OCI-LY7 (cell line): ENCODE results near the gene OTUB1. TPM values are rescaled to one million over a fixed set of nuclear protein-coding genes. Genes with fewer than 3 reads are reported as not detected.

Experiments
- BruUV-seq: library from RNA; stranded (reverse); fragments of 400-500 nt; replicated peaks from 2 replicates; lab custom pipeline; 2021; lab: Mats Ljungman, UMichigan
- CTCF ChIA-PET: fragments of 300-600 bp; sonication (Branson Sonifier 250); formaldehyde crosslinking; loops from one replicate; lab custom pipeline; 2022; ENCODE audit warnings: antibody characterized with exemption; ENCODE audit not compliant: unreplicated experiment; lab: Charles Lee
- POLR2A ChIA-PET: fragments of 300-600 bp; sonication (Branson Sonifier 250); formaldehyde crosslinking; loops from one replicate; lab custom pipeline; 2022; ENCODE audit warnings: antibody characterized with exemption; lab: Charles Lee
- DNase-seq: peaks from one replicate; pipeline ENCODE4 v3.0.0-alpha.2; 2015; ENCODE audit warnings: low spot score
- H2AFZ ChIP-seq: fragments of 200-600 bp; sonication (generic), shearing (Covaris generic); 2 replicates; pipeline ENCODE4 v1.6.1; 2014; ENCODE audit warnings: mild to moderate bottlenecking, antibody characterized with exemption, low read length, moderate library complexity
- H3K27ac ChIP-seq: fragments of 200-600 bp; sonication (generic); 2 replicates; pipeline ENCODE4 v1.5.1; 2014; ENCODE audit warnings: mixed run types, low read depth, mild to moderate bottlenecking, moderate library complexity, low read length, inconsistent platforms; ENCODE audit not compliant: poor library complexity, severe bottlenecking
- H3K36me3 ChIP-seq: fragments of 200-600 bp; sonication (generic); 2 replicates; pipeline ENCODE4 v1.6.1; 2014; ENCODE audit warnings: mild to moderate bottlenecking, antibody characterized with exemption, low read length, moderate library complexity, mixed read lengths; ENCODE audit not compliant: insufficient read depth
- H3K4me1 ChIP-seq: fragments of 200-600 bp; sonication (generic); 2 replicates; pipeline ENCODE4 v1.5.1; 2014; ENCODE audit warnings: mild to moderate bottlenecking, low read length; ENCODE audit not compliant: insufficient read depth, poor library complexity, severe bottlenecking
- H3K4me2 ChIP-seq: fragments of 200-600 bp; sonication (generic); 2 replicates; pipeline ENCODE4 v1.6.1; 2014; ENCODE audit warnings: mild to moderate bottlenecking, low read length
- H3K4me3 ChIP-seq: fragments of 200-600 bp; sonication (generic); 2 replicates; pipeline ENCODE4 v1.5.1; 2014; ENCODE audit warnings: mild to moderate bottlenecking, low read depth, low read length; ENCODE audit not compliant: poor library complexity, severe bottlenecking
- H3K79me2 ChIP-seq: fragments of 200-600 bp; sonication (generic); 2 replicates; pipeline ENCODE4 v1.6.1; 2016; ENCODE audit warnings: low read depth, mild to moderate bottlenecking, low read length, moderate library complexity, mixed read lengths; ENCODE audit not compliant: insufficient read depth
- H3K9me2 ChIP-seq: fragments of 200-600 bp; sonication (generic); 2 replicates; pipeline ENCODE4 v1.6.1; 2016; ENCODE audit warnings: mild to moderate bottlenecking, low read length, mixed read lengths; ENCODE audit not compliant: insufficient read depth
- H3K9me3 ChIP-seq: fragments of 200-600 bp; sonication (generic); 2 replicates; pipeline ENCODE4 v1.6.1; 2014; ENCODE audit warnings: mild to moderate bottlenecking, mixed run types, low read length, mixed read lengths
- H4K20me1 ChIP-seq: fragments of 200-600 bp; sonication (generic); 2 replicates; pipeline ENCODE4 v1.6.1; 2014; ENCODE audit warnings: mild to moderate bottlenecking, antibody characterized with exemption, low read length, moderate library complexity, mixed read lengths; ENCODE audit not compliant: insufficient read depth
- EZH2phosphoT487 ChIP-seq: fragments of 200-600 bp; sonication (generic); IDR thresholded peaks from 2 replicates; pipeline ENCODE4 v1.6.1; 2018; ENCODE audit warnings: low read depth, borderline replicate concordance, mild to moderate bottlenecking, mixed run types, antibody characterized with exemption, low read length, moderate library complexity, mixed read lengths
- intact Hi-C: fragments of 100-400 bp; cut with micrococcal nuclease; formaldehyde crosslinking; loops from one replicate; pipeline ENCODE4 v1.10.0; 2022; ENCODE audit not compliant: unreplicated experiment
- total RNA-seq, 2 experiments: library from RNA; depleted of rRNA in 1 of 2; stranded (reverse); fragments of >200 nt in 1 of 2; shearing (Covaris generic) in 1 of 2; gene quantifications; 2 replicates each; pipeline ENCODE4 v1.2.3, GENCODE V29; 2014 to 2022
- TF ChIP-seq, protein P1 (sequence below): fragments of 200-600 bp; sonication (generic); conservative IDR thresholded peaks from 2 replicates; pipeline ENCODE4 v1.5.1; 2014; ENCODE audit warnings: mild to moderate bottlenecking, antibody characterized with exemption, low read length, moderate library complexity, mixed read lengths

OTUB1 gene
- total RNA-seq, 2 experiments from 2014 or later = 72.4 to 88.1 TPM

DNA sequence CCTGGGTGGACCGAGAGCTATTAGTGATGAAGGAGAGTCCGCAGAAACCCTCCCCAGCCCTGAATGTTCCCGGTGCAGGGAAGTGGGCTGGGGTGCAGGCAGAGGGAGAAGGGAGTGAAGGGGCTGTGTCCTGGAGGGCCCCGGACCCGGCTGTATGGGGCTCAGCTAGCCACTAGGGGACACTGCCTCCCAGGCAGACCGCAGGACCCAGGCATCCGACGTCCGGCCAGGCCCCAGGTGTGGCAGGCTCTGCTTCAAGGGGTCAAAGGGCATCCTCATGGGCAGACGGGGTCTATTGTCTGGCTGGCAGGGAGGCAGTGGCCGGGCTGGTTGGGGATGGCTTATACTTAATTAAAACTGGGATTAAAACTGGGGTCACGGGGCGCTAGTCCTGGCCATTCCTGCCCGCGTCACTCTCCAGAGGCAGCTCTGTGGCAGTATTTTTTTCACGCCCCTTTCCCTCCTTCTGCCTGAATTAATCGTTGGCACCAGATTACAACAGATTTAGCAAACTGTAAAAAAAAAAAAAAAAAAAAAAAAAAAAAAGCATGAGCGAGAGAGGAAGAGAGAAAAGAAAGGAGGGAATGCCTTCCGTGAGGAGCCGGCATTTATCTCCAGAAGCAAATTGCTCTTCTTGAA lies 54.6 kb downstream of the OTUB1 start:
- H3K9me2 ChIP-seq = no peaks in the 10 kb centered on the region
- no peaks in the 10 kb centered on the region for H3K9me3 ChIP-seq
- POLR2A ChIA-PET = no interaction called here
- TF ChIP-seq, protein P1, sequence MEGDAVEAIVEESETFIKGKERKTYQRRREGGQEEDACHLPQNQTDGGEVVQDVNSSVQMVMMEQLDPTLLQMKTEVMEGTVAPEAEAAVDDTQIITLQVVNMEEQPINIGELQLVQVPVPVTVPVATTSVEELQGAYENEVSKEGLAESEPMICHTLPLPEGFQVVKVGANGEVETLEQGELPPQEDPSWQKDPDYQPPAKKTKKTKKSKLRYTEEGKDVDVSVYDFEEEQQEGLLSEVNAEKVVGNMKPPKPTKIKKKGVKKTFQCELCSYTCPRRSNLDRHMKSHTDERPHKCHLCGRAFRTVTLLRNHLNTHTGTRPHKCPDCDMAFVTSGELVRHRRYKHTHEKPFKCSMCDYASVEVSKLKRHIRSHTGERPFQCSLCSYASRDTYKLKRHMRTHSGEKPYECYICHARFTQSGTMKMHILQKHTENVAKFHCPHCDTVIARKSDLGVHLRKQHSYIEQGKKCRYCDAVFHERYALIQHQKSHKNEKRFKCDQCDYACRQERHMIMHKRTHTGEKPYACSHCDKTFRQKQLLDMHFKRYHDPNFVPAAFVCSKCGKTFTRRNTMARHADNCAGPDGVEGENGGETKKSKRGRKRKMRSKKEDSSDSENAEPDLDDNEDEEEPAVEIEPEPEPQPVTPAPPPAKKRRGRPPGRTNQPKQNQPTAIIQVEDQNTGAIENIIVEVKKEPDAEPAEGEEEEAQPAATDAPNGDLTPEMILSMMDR = peak; percentile 54
- TF ChIP-seq EZH2phosphoT487 = no peak
- intact Hi-C loops = no loop called here
- H3K79me2 ChIP-seq = no peaks in the 10 kb centered on the region
- H3K4me3 ChIP-seq = no peak overlapping the region
- H3K4me2 ChIP-seq = no peak overlapping the region
- H3K36me3 ChIP-seq = no peaks in the 10 kb centered on the region
- H4K20me1 ChIP-seq = no peaks in the 10 kb centered on the region
- DNase-seq = peak; percentile 12
- no peak overlapping the region for H2AFZ ChIP-seq
- no peak overlapping the region for H3K27ac ChIP-seq
- no TSS peak for BruUV-seq
- CTCF ChIA-PET = interaction anchor here (0.6 kb wide), 2 partner anchors 80 to 109 kb away, joined by 3 read pairs; no protein-coding TSS in a partner anchor
- no peaks in the 10 kb centered on the region for H3K4me1 ChIP-seq

DNA sequence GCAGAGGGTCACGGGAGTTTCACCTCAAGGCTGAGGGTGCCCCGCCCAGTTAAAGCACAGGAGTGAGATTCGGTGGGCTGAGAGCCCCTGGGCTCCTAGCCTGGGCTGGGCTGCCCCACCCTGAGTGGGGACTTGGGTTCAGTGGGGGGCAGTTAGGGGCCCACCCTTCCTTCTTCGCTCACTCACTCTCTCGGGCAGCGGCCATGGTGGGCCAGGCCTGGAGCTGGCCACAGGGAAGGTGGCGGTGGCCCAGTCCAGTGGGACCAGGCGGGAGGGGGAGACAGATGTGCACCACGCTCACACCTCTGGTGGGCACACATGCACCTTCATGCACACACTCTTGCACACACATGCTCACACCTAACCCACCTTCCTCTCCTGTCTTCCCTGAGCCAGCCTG lies 55.6 kb downstream of the OTUB1 start:
- no TSS peak for BruUV-seq
- no peak overlapping the region for H3K4me3 ChIP-seq

More for the DNA sequence above, 55.6 kb downstream of the OTUB1 start:
- no peaks in the 10 kb centered on the region for H3K9me3 ChIP-seq
- H3K4me2 ChIP-seq = no peak overlapping the region
- no peaks in the 10 kb centered on the region for H4K20me1 ChIP-seq
- no peaks in the 10 kb centered on the region for H3K36me3 ChIP-seq
- CTCF ChIA-PET = interaction anchor here (0.6 kb wide), 1 partner anchor 40 kb away, joined by 3 read pairs; no protein-coding TSS in a partner anchor
- no peak for TF ChIP-seq EZH2phosphoT487
- TF ChIP-seq, protein P1 = no peak
- H2AFZ ChIP-seq = no peak overlapping the region
- intact Hi-C loops = no loop called here
- H3K9me2 ChIP-seq = no peaks in the 10 kb centered on the region
- no peak overlapping the region for H3K27ac ChIP-seq
- no peak for DNase-seq
- no peaks in the 10 kb centered on the region for H3K79me2 ChIP-seq
- H3K4me1 ChIP-seq = no peaks in the 10 kb centered on the region
- POLR2A ChIA-PET = no interaction called here
